NB4 (cell line): ENCODE results near the gene DNAAF5.

Experiments used
- DNase-seq: peaks from one replicate; pipeline ENCODE4 v3.0.0; 2010; ENCODE audit warnings: low read depth
- H3K4me3 ChIP-seq: one replicate; pipeline ENCODE4 v1.5.1; 2011; ENCODE audit warnings: mild to moderate bottlenecking, low read depth, low read length, moderate library complexity
- MYC ChIP-seq: IDR thresholded peaks from 2 replicates; pipeline ENCODE4 v1.6.1; 2011; ENCODE audit warnings: low read depth, low read length
- POLR2A ChIP-seq: IDR thresholded peaks from 2 replicates; pipeline ENCODE4 v1.6.1; 2011; ENCODE audit warnings: mild to moderate bottlenecking; ENCODE audit not compliant: insufficient read length; ENCODE audit errors: extremely low read depth
- TF ChIP-seq, protein P1 (sequence below): IDR thresholded peaks from 2 replicates; pipeline ENCODE4 v1.6.1; 2011; ENCODE audit warnings: low read depth, low read length
- TF ChIP-seq, protein P2 (sequence below): IDR thresholded peaks from one replicate; pipeline ENCODE4 v1.5.1; 2012; ENCODE audit warnings: low read depth, low read length

The DNAAF5 gene

GRCh38 chr7:783556-784490 is 57.3 kb downstream of the DNAAF5 start:
- TF ChIP-seq POLR2A (no peak), MYC (no peak)
- TF ChIP-seq, protein P1, sequence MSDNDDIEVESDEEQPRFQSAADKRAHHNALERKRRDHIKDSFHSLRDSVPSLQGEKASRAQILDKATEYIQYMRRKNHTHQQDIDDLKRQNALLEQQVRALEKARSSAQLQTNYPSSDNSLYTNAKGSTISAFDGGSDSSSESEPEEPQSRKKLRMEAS: no peak
- TF ChIP-seq, protein P2, sequence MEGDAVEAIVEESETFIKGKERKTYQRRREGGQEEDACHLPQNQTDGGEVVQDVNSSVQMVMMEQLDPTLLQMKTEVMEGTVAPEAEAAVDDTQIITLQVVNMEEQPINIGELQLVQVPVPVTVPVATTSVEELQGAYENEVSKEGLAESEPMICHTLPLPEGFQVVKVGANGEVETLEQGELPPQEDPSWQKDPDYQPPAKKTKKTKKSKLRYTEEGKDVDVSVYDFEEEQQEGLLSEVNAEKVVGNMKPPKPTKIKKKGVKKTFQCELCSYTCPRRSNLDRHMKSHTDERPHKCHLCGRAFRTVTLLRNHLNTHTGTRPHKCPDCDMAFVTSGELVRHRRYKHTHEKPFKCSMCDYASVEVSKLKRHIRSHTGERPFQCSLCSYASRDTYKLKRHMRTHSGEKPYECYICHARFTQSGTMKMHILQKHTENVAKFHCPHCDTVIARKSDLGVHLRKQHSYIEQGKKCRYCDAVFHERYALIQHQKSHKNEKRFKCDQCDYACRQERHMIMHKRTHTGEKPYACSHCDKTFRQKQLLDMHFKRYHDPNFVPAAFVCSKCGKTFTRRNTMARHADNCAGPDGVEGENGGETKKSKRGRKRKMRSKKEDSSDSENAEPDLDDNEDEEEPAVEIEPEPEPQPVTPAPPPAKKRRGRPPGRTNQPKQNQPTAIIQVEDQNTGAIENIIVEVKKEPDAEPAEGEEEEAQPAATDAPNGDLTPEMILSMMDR: no peak
- no peak for DNase-seq
- H3K4me3 ChIP-seq: no peak overlapping the region

GRCh38 chr7:784971-785370 is 58.5 kb downstream of the DNAAF5 start:
- H3K4me3 ChIP-seq: no peak overlapping the region
- TF ChIP-seq POLR2A (no peak), MYC (no peak)
- TF ChIP-seq, protein P2: no peak
- TF ChIP-seq, protein P1: no peak
- no peak for DNase-seq

- TF ChIP-seq POLR2A (no peak), MYC (no peak)
- TF ChIP-seq, protein P2: no peak
- TF ChIP-seq, protein P1: no peak
- DNase-seq: no peak
- no peak overlapping the region for H3K4me3 ChIP-seq
These were observed 58.9 kb downstream of the DNAAF5 start for GRCh38 chr7:785416-785815.

- no peak overlapping the region for H3K4me3 ChIP-seq
- no peak for TF ChIP-seq POLR2A
- TF ChIP-seq, protein P2: peak; percentile 77
- peak; percentile 49 for DNase-seq
These were observed 60.2 kb downstream of the DNAAF5 start for GRCh38 chr7:786472-787255.

GRCh38 chr7:787332-788240 is 61.1 kb downstream of the DNAAF5 start:
- no peak for DNase-seq
- TF ChIP-seq POLR2A (no peak), MYC (no peak)
- TF ChIP-seq, protein P2: no peak
- TF ChIP-seq, protein P1: no peak
- H3K4me3 ChIP-seq: no peak overlapping the region
